ENCODE results near the gene DCBLD1. TPM values are rescaled to one million over a fixed set of nuclear protein-coding genes. Genes with fewer than 3 reads are reported as not detected.
"Not testable (repeated sequence)": the region's sequence is repeated elsewhere in the genome, so short reads cannot be mapped to it uniquely, and the experiment has no call there.

Gene DCBLD1
- total and polyA plus RNA-seq, 3 donors from 2014 or later: 16.6 to 22.2 (median 16.7) TPM

GRCh38 chr6:117512987-117513573, 30.6 kb downstream of the DCBLD1 start:
- intact Hi-C loops (cut with DNase I; ENCODE audit: low total_unique reads): no loop called here
- TF ChIP-seq POLR2A (IDR thresholded peaks at IDR 0.05) (no peak), CTCF (IDR thresholded peaks at IDR 0.05) (no peak)
- Histone ChIP-seq H3K27ac (no peak overlapping the region), H3K27me3 (no peaks in the 10 kb centered on the region), H3K4me1 (peaks cover 4% of the 10 kb centered on the region), H3K36me3 (ENCODE audit: low read depth, missing control alignments) (no peaks in the 10 kb centered on the region), H3K9me3 (no peaks in the 10 kb centered on the region), H3K4me3 (no peak overlapping the region)
- DNase-seq: no peak
- WGBS, 2 donors: 25 to 36% methylated on average over 2 of the region's 2 CpGs

GRCh38 chr6:117513778-117514365, 31.4 kb downstream of the DCBLD1 start:
- no peaks in the 10 kb centered on the region for H3K27me3 ChIP-seq
- H3K36me3 ChIP-seq (ENCODE audit: low read depth, missing control alignments): no peaks in the 10 kb centered on the region
- no peaks in the 10 kb centered on the region for H3K9me3 ChIP-seq
- intact Hi-C loops (cut with DNase I; ENCODE audit: low total_unique reads): no loop called here
- H3K27ac ChIP-seq: no peak overlapping the region
- WGBS, 2 donors: 81 to 85% methylated on average over 7 of the region's 7 CpGs
- no peak overlapping the region for H3K4me3 ChIP-seq
- no peak for DNase-seq
- peaks cover 4% of the 10 kb centered on the region for H3K4me1 ChIP-seq
- TF ChIP-seq CTCF (IDR thresholded peaks at IDR 0.05): no peak

DNA sequence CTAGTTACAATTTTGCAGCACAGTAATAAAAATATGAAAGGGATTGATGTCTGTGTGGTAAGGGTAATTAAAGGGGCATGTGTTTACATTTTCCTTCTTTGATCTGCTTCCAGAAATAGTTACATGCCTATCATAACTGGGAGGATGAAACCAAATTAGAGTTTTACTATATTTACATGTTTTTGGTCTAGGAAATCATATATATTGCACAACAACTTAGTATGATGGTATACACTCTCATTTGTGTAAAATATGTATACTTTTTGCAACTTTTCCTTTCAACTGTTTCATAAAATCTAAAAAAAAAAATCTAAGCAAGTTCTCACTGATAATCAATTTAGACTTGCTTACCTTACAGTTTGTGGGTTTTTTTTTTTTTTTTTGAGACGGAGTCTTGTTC, 32.2 kb downstream of the DCBLD1 start:
- DNase-seq: no peak
- H3K4me1 ChIP-seq: peaks cover 4% of the 10 kb centered on the region
- TF ChIP-seq CTCF (IDR thresholded peaks at IDR 0.05): no peak
- TF ChIP-seq POLR2A (IDR thresholded peaks at IDR 0.05): no peak
- no peaks in the 10 kb centered on the region for H3K36me3 ChIP-seq (ENCODE audit: low read depth, missing control alignments)
- no peaks in the 10 kb centered on the region for H3K27me3 ChIP-seq
- intact Hi-C loops (cut with DNase I; ENCODE audit: low total_unique reads): no loop called here
- H3K4me3 ChIP-seq: no peak overlapping the region
- 86 to 92% methylated on average over 1 of the region's 1 CpG for WGBS, 2 donors
- H3K9me3 ChIP-seq: no peaks in the 10 kb centered on the region
- no peak overlapping the region for H3K27ac ChIP-seq

DNA sequence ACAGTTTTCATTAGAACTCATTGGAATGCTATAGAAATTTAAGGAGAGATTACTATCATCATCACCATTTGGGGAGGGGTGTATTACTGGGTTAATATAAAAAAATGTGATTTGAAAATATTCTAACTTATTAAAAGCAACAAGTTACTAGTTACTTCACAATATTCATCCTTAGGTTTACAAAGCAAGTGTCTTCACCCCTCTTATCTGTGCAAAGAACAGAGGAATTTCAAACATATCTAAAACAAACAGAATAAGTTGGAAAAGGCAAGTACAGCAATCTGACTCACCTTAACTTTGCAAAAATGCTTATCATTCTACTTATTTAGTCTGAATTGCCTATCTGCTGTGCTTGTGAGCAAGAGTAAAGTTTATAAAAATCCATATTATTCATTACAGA, 32.9 kb downstream of the DCBLD1 start:
- no peak overlapping the region for H3K27ac ChIP-seq
- H3K4me1 ChIP-seq: peaks cover 4% of the 10 kb centered on the region
- TF ChIP-seq POLR2A (IDR thresholded peaks at IDR 0.05) (no peak), CTCF (IDR thresholded peaks at IDR 0.05) (no peak)
- H3K36me3 ChIP-seq (ENCODE audit: low read depth, missing control alignments): no peaks in the 10 kb centered on the region
- no peak overlapping the region for H3K4me3 ChIP-seq
- no peaks in the 10 kb centered on the region for H3K9me3 ChIP-seq
- H3K27me3 ChIP-seq: no peaks in the 10 kb centered on the region
- DNase-seq: no peak
- intact Hi-C loops (cut with DNase I; ENCODE audit: low total_unique reads): no loop called here

- intact Hi-C loops (cut with DNase I; ENCODE audit: low total_unique reads); H3K36me3 ChIP-seq (ENCODE audit: low read depth, missing control alignments); H3K27me3 ChIP-seq; H3K9me3 ChIP-seq; H3K27ac ChIP-seq; H3K4me3 ChIP-seq; H3K4me1 ChIP-seq; DNase-seq: not testable (repeated sequence)
- 91 to 96% methylated on average over 5 of the region's 5 CpGs for WGBS, 2 donors
These were observed 35.5 kb downstream of the DCBLD1 start for GRCh38 chr6:117517995-117518394.
